CD4-positive, alpha-beta T cell (primary cell): ENCODE results near the gene MYLK4. TPM values are rescaled to one million over a fixed set of nuclear protein-coding genes. Genes with fewer than 3 reads are reported as not detected.

Source experiments
- ATAC-seq: fragments of 200-7000 bp; cut with Tn5 transposase; one replicate; pipeline ENCODE4 v1.10.0; 2022; ENCODE audit warnings: mild to moderate bottlenecking; ENCODE audit not compliant: poor library complexity
- CTCF ChIA-PET: fragments of 350-600 bp; sonication (Branson Sonifier 250); formaldehyde crosslinking; loops from one replicate; lab custom pipeline; 2021; ENCODE audit warnings: antibody characterized with exemption, inconsistent platforms; lab: Charles Lee
- POLR2A ChIA-PET: fragments of 350-600 bp; sonication (Branson Sonifier 250); formaldehyde crosslinking; loops from one replicate; lab custom pipeline; 2021; ENCODE audit warnings: antibody characterized with exemption, inconsistent platforms; lab: Charles Lee
- DNase-seq, 14 experiments: peaks; one replicate each; pipeline ENCODE4 v3.0.0-alpha.2; 2013 to 2020; ENCODE audit warnings: mixed read lengths in 2 of 14
- H3K27ac ChIP-seq, 2 donors: one replicate each; pipeline versions ENCODE4 v1.5.1 to v1.7.0; 2013; ENCODE audit warnings: low read length in 2 of 2, low read depth in 1 of 2, mild to moderate bottlenecking in 1 of 2
- H3K27me3 ChIP-seq, 2 experiments: 1 replicate in 1 of 2; 2 replicates in 1 of 2; pipeline versions ENCODE4 v1.6.1 to v1.7.0; 2013; ENCODE audit warnings: low read length in 2 of 2, control low read depth in 1 of 2, mild to moderate bottlenecking in 1 of 2, moderate library complexity in 1 of 2; ENCODE audit not compliant: insufficient read depth in 2 of 2, control insufficient read depth in 1 of 2
- H3K36me3 ChIP-seq: one replicate; pipeline ENCODE4 v1.6.1; 2013; ENCODE audit warnings: low read length, control low read depth; ENCODE audit not compliant: insufficient read depth
- H3K4me1 ChIP-seq: one replicate; pipeline ENCODE4 v1.6.1; 2013; ENCODE audit warnings: low read length, control low read depth; ENCODE audit not compliant: insufficient read depth
- H3K4me3 ChIP-seq: one replicate; pipeline ENCODE4 v1.5.1; 2013; ENCODE audit warnings: mild to moderate bottlenecking, low read length, moderate library complexity
- H3K9me3 ChIP-seq, 2 experiments: 1 replicate in 1 of 2; 2 replicates in 1 of 2; pipeline versions ENCODE4 v1.6.1 to v1.7.0; 2013; ENCODE audit warnings: low read length in 2 of 2, mild to moderate bottlenecking in 2 of 2, control low read depth in 1 of 2, moderate library complexity in 1 of 2; ENCODE audit not compliant: control insufficient read depth in 1 of 2, insufficient read depth in 1 of 2
- H3K27ac Mint-ChIP-seq: one replicate; pipeline ENCODE4 v1.8.0; 2020; ENCODE audit warnings: mixed read lengths
- H3K27me3 Mint-ChIP-seq: one replicate; pipeline ENCODE4 v1.8.0; 2021; ENCODE audit warnings: mixed read lengths
- H3K36me3 Mint-ChIP-seq: one replicate; pipeline ENCODE4 v1.8.0; 2021; ENCODE audit warnings: low read depth, mixed read lengths
- H3K4me1 Mint-ChIP-seq: one replicate; pipeline ENCODE4 v1.8.0; 2021; ENCODE audit warnings: low read depth, mixed read lengths
- H3K4me3 Mint-ChIP-seq: one replicate; pipeline ENCODE4 v1.8.0; 2020; ENCODE audit warnings: mild to moderate bottlenecking, mixed read lengths
- H3K9me3 Mint-ChIP-seq: one replicate; pipeline ENCODE4 v1.8.0; 2020; ENCODE audit warnings: mixed read lengths
- intact Hi-C, 2 experiments: fragments of 100-400 bp; cut with DNase I in 1 of 2; cut with micrococcal nuclease in 1 of 2; formaldehyde crosslinking; loops; one replicate each; pipeline versions ENCODE4 v1.15.1 to v1.9.0; 2023 to 2025; cut with DNase I, micrococcal nuclease
- total RNA-seq, 174 experiments: library from RNA in 2 of 174; stranded (reverse) in 2 of 174; gene quantifications; one replicate each; pipeline ENCODE4 v1.2.3 and lab custom pipeline; 2021 to 2026
- TF ChIP-seq, protein P1 (sequence below): fragments of 200-600 bp; IDR thresholded peaks from one replicate; pipeline ENCODE4 v1.8.0; 2022; ENCODE audit warnings: antibody characterized with exemption, mild to moderate bottlenecking

The MYLK4 gene
- total RNA-seq, 2 experiments from 2014 or later, result 1.6 to 2.0 TPM

DNA sequence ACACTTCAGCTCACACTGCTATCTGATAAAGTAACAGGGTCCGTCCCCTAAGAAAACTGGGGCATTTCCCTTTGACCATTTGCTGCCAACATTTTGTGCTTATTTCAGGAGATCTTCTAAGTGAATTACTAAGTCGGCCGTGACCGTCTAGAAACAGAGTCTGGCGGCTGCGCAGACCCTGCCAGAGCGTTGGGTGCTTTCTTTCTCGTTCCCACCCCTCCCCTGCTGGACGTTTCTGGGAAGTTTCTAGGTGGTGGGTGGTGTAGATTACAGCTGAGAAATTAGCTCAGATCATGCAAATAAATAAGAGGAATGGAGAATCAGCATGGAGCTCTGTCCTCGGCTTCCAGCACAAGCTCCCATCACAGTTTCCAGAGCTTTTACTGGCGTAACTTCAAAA, 128.1 kb downstream of the MYLK4 start:
- H3K27me3 ChIP-seq, result peaks cover 0 to 15% of the 10 kb centered on the region in 2 experiments
- H3K27me3 Mint-ChIP-seq, result peaks cover 25% of the 10 kb centered on the region
- no peaks in the 10 kb centered on the region for H3K4me1 ChIP-seq
- intact Hi-C loops, result no loop called here
- H3K4me3 ChIP-seq, result no peak overlapping the region
- ATAC-seq (no peak), DNase-seq (no peak)
- H3K27ac Mint-ChIP-seq, result no peak overlapping the region
- no peaks in the 10 kb centered on the region for H3K36me3 ChIP-seq
- TF ChIP-seq, protein P1, sequence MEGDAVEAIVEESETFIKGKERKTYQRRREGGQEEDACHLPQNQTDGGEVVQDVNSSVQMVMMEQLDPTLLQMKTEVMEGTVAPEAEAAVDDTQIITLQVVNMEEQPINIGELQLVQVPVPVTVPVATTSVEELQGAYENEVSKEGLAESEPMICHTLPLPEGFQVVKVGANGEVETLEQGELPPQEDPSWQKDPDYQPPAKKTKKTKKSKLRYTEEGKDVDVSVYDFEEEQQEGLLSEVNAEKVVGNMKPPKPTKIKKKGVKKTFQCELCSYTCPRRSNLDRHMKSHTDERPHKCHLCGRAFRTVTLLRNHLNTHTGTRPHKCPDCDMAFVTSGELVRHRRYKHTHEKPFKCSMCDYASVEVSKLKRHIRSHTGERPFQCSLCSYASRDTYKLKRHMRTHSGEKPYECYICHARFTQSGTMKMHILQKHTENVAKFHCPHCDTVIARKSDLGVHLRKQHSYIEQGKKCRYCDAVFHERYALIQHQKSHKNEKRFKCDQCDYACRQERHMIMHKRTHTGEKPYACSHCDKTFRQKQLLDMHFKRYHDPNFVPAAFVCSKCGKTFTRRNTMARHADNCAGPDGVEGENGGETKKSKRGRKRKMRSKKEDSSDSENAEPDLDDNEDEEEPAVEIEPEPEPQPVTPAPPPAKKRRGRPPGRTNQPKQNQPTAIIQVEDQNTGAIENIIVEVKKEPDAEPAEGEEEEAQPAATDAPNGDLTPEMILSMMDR, result no peak
- no peaks in the 10 kb centered on the region for H3K9me3 Mint-ChIP-seq
- ChIA-PET POLR2A (no interaction called here), CTCF (interaction anchor here (0.9 to 1.6 kb wide), 2 partner anchors 8 to 12 kb away, joined by 3 to 4 read pairs; no protein-coding TSS in a partner anchor)
- H3K4me1 Mint-ChIP-seq, result no peaks in the 10 kb centered on the region
- no peak overlapping the region for H3K4me3 Mint-ChIP-seq
- no peaks in the 10 kb centered on the region for H3K9me3 ChIP-seq
- no peak overlapping the region for H3K27ac ChIP-seq
- no peaks in the 10 kb centered on the region for H3K36me3 Mint-ChIP-seq

DNA sequence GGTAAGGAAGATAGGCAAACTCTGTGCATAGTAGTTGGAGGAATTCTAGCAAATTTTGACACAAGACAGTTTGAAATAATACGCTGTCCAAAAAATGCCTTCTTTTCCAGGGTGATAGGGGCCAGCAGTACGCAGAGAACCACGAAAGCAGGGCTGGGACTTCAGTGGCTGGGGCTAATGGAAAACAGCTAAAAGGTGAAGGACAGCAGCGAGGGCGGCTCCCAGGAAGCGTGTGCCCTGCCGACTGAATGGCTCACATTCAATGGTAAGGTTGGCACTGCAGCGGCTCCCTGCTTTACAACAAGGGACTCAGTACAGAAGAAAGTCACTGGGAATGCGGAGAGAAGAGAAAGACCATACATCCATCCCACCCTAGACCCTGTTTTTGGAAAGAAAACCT, 131.1 kb downstream of the MYLK4 start:
- ATAC-seq (no peak), DNase-seq (no peak)
- no peaks in the 10 kb centered on the region for H3K9me3 ChIP-seq
- peaks cover 0 to 15% of the 10 kb centered on the region in 2 experiments for H3K27me3 ChIP-seq
- H3K27ac ChIP-seq, result no peak overlapping the region
- Mint-ChIP-seq H3K9me3 (no peaks in the 10 kb centered on the region), H3K4me3 (no peak overlapping the region), H3K36me3 (no peaks in the 10 kb centered on the region), H3K27me3 (peaks cover 31% of the 10 kb centered on the region), H3K27ac (no peak overlapping the region), H3K4me1 (no peaks in the 10 kb centered on the region)
- no peak overlapping the region for H3K4me3 ChIP-seq
- ChIA-PET CTCF (no interaction called here), POLR2A (no interaction called here)
- H3K4me1 ChIP-seq, result no peaks in the 10 kb centered on the region
- intact Hi-C loops, result no loop called here
- no peaks in the 10 kb centered on the region for H3K36me3 ChIP-seq
- TF ChIP-seq, protein P1, result no peak

DNA sequence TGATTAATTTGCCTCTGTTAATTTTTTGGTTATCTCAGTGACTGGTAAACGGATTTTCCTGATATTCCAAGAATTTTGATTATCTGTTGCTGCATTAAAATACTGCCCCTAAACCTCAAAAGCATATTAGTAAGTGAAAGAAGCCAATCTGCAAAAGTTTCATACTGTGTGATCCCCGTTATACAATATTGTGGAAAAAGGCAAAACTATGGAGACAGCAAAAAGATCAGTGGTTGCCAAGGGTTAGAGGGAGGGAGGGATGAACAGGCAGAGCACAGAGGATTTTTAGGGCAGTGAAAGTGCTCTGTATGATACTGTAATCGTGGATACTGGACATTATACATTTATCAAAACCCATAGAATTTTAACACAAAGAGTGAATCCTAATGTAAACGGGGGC, 133.0 kb downstream of the MYLK4 start:
- POLR2A ChIA-PET, result no interaction called here
- CTCF ChIA-PET, result no interaction called here

More for the DNA sequence above, 133.0 kb downstream of the MYLK4 start:
- Histone ChIP-seq H3K9me3 (no peaks in the 10 kb centered on the region), H3K27me3 (peaks cover 0 to 13% of the 10 kb centered on the region in 2 experiments), H3K4me1 (no peaks in the 10 kb centered on the region), H3K4me3 (no peak overlapping the region), H3K27ac (no peak overlapping the region), H3K36me3 (no peaks in the 10 kb centered on the region)
- H3K4me1 Mint-ChIP-seq, result no peaks in the 10 kb centered on the region
- DNase-seq, result no peak
- H3K27me3 Mint-ChIP-seq, result peaks cover 40% of the 10 kb centered on the region
- no peak for ATAC-seq
- H3K27ac Mint-ChIP-seq, result no peak overlapping the region
- H3K36me3 Mint-ChIP-seq, result no peaks in the 10 kb centered on the region
- H3K9me3 Mint-ChIP-seq, result no peaks in the 10 kb centered on the region
- no peak overlapping the region for H3K4me3 Mint-ChIP-seq
- TF ChIP-seq, protein P1, result no peak
- intact Hi-C loops, result no loop called here
